ENCODE data around the gene FAM222A.

Gene FAM222A

GRCh38 chr12:109724321-109724892, 10.8 kb downstream of the FAM222A start:
- DNase-seq (ENCODE audit: low read depth in 2 of 2) = no peak

DNA sequence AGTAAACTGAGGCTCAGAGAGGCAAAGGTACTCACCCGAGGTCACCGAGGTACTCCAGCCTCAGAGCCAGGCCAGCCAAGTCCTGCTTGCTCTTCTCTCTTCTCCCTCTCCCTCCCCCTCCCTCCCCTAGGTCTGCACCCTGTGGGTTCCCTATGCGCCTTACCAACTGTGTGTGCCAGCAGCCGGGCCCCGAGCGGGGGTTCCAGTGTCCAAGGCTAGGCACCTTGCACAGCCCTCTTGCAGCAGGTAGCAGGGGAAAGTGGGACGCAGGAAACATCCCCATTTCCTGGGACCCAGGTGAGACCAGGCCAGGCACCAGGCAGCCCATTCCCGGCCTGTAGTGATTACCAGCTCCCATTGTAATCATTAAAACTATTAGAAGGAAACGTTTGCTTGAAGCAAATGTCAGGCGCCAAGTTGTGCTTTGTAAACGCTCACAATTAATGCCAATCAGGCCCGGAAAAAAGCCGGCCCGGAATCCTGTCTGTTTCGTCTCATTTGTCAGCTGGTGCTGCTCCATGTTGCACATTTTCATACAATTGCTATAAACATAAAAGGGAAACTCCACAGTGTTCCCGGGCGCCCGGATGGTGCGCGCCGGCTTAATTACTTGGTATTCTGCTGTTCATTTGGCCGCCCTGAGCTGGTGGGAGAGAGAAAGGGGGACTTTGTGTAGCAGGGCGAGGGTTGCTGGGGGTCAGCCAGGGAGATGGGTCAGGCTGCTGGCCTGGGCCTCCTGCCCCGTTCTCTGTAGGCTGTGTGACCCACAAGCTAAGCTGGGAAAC, 11.9 kb downstream of the FAM222A start:
- no peak for DNase-seq (ENCODE audit: low read depth in 2 of 2)

- DNase-seq (ENCODE audit: low read depth in 2 of 2) = no peak
Measured at GRCh38 chr12:109726106-109726497, 12.5 kb downstream of the FAM222A start.

- no peak for DNase-seq (ENCODE audit: low read depth in 2 of 2)
Measured at GRCh38 chr12:109726511-109727038, 12.9 kb downstream of the FAM222A start.

- no peak for DNase-seq (ENCODE audit: low read depth in 2 of 2)
Measured at GRCh38 chr12:109727039-109727723, 13.6 kb downstream of the FAM222A start.

GRCh38 chr12:109727746-109728726, 14.4 kb downstream of the FAM222A start:
- no peak for DNase-seq (ENCODE audit: low read depth in 2 of 2)

DNA sequence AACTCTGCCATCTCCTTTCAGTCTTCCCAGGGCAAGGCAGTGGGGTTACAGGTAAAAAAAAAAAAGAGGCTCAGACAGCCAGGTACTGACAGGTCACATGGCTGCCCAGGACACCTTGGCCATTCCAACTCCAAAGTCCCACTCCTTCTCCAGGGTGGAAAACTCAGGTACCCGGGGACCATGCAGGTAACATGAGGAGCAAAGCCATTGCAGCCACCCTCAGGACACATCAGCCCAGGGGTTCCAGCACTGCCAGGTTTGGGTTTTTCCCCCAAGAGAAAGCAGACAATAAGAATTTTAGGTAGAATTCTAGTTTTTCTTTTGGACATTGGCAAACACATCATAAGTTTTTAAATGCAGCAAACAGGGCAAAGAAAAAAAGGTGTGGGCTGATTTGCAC, 15.3 kb downstream of the FAM222A start:
- DNase-seq (ENCODE audit: low read depth in 2 of 2) = no peak

DNA sequence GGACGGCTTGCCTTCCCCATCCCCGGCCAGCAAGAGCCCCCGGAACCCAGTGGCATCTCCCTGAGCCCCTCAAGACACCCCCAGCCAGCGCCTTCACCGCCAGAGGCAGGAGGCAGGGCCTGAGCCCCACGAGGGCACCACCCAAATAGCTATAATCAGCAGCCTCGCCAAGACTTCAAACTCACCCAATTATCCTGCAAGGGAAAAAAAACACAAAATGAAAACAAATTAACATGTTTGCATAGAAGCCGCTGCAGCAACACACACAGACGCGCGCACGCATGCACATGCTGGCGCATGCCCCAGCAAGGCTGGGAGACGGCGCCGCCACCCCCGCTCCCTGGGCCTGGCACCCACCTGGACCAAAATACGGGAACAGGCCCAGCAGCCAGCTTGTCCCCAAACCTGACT, 15.8 kb downstream of the FAM222A start:
- DNase-seq (ENCODE audit: low read depth in 2 of 2) = no peak

DNA sequence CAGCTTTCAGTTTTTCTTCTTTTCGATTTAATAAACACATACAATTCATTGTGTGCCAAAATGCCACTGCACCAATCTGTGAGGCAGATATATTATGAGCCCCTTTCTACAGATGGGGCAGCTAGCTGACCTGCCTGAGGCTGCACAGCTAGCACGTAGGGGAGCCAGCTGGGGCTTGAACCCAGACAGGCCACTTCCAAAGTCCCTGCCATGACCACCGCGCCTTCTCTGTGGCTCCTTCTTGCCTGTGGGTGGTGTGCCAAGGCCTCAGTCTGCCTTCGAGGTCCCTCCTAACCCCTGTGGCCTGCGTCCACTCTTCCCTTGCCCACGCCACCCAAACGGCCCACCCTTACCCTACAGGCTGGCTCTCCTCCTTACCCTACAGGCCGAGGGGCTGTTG, 16.2 kb downstream of the FAM222A start:
- no peak for DNase-seq (ENCODE audit: low read depth in 2 of 2)

DNA sequence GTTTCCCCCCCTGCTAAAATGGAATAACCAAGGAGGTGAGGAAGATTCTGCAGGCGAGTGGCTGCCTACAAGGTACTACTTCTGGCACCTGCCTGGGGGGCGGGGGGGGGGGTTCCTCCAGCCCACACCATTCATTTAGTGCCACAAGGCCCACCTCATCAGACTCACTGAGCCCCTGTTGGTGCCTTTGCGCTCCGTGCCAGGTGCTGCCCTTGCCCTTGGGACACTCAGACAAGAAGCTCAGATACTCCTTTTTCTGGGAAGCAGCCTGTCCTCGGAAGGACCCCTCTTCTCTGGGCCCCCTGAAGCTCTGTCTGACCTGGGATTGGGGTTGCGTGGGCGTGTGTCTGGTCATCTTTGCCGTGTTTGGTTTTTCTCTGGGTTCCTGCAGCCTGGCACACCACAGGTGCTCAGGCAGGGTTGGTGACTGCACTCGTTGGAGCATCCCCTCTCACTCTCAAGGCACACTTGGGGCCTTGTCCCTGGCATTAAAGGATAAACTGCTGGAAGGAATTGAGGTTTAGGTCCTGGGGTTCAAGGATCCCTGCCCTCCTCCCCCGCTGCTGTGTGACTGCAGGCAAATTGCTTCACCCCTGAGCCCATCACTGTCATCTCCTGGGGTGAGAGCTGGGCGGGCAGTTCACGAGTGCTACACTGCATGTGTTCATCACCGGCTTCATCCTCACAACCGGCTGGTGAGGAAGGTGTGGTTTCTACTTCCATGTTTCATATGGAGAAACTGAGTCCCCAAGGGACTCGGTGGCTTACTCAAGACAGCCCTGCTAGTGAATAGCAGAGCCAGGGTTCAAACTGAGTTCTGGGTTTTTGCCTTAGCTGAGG, 16.9 kb downstream of the FAM222A start:
- DNase-seq (ENCODE audit: low read depth in 2 of 2) = no peak

GRCh38 chr12:109731231-109731731, 17.7 kb downstream of the FAM222A start:
- DNase-seq (ENCODE audit: low read depth in 2 of 2) = no peak

- DNase-seq (ENCODE audit: low read depth in 2 of 2) = no peak
Measured at GRCh38 chr12:109731806-109732205, 18.2 kb downstream of the FAM222A start.

- no peak for DNase-seq (ENCODE audit: low read depth in 2 of 2)
Measured at GRCh38 chr12:109732321-109733305, 19.0 kb downstream of the FAM222A start.

- DNase-seq (ENCODE audit: low read depth in 2 of 2) = no peak
Measured at GRCh38 chr12:109734219-109735000, 20.8 kb downstream of the FAM222A start.

GRCh38 chr12:109735051-109735521, 21.5 kb downstream of the FAM222A start:
- no peak for DNase-seq (ENCODE audit: low read depth in 2 of 2)

- no peak for DNase-seq (ENCODE audit: low read depth in 2 of 2)
Measured at GRCh38 chr12:109735825-109736551, 22.4 kb downstream of the FAM222A start.

DNA sequence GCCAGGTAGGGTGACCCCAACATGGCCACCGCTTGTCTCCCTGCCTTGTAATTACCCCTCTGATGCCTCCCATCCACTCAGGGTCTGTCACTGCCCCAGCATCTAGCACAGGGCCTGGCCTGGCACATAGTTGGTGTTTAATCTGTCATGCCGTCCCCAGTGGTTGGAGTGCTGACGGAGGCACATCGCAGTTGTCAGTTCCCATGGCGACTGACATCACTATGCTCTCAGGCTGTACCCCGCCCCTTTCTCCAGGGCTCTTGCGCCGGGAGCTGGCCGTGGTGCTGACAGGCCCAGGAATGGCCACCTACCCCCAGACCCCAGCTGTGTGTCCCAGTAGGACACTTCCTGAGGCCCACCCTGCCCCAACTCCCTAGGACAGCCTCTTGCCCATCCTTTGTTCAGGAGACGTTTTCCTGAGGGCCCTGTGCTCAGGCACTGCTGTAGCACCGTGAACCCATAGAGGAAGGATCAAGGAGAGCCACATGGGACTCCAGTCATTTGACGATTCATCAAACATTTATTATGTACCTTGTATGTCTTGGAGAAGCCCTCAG, 23.0 kb downstream of the FAM222A start:
- DNase-seq (ENCODE audit: low read depth in 2 of 2) = no peak

Measured in stimulated activated CD8-positive, alpha-beta memory T cell treated with anti-CD3 and anti-CD28 coated beads, Interleukin-7, amount 100 ng/mL, for 4 hours (primary cell).